GM12892 (cell line): ENCODE measurements around the gene TSPEAR.

Experiments used
- DNase-seq: peaks from one replicate; pipeline ENCODE4 v3.0.0; 2011; ENCODE audit not compliant: insufficient read length
- FAIRE-seq: peaks from 2 replicates; lab custom pipeline; 2011; peaks lifted over from hg19 to GRCh38; lab: Jason Lieb, UNC
- POLR2A ChIP-seq: IDR thresholded peaks from 2 replicates; pipeline ENCODE4 v1.6.1; 2011; ENCODE audit warnings: low read depth, low read length, control low read depth
- POLR2AphosphoS5 ChIP-seq: IDR thresholded peaks from 2 replicates; pipeline ENCODE4 v1.6.1; 2011; ENCODE audit warnings: low read depth, low read length, control low read depth
- TAF1 ChIP-seq: IDR thresholded peaks from 2 replicates; pipeline ENCODE4 v1.6.1; 2011; ENCODE audit warnings: low read depth, mild to moderate bottlenecking, control low read depth, low read length, borderline replicate concordance

The TSPEAR gene

GRCh38 chr21:44454058-44454457 lies 257.3 kb downstream of the TSPEAR start:
- no peak for DNase-seq
- FAIRE-seq: no peak
- TF ChIP-seq POLR2A (no peak), POLR2AphosphoS5 (no peak), TAF1 (no peak)

DNA sequence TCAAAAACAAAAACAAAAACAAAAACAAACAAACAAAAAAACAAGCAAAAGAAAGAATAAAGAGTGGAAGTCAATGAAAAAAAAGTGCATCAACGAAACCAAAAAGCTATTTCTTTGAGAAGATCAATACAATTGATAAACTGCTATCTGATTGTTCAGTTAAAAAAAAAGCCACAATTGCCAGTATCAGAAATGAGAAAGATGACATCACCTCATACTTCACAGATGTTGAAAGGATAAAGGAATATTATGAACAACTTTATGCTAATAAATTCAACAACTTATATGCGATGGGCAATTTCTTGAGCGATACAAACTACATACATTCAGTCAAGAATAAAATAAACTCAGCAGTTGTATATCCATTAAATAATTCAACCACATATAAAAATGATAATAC lies 258.3 kb downstream of the TSPEAR start:
- FAIRE-seq (no peak), DNase-seq (no peak)
- TF ChIP-seq POLR2AphosphoS5: no peak
- TF ChIP-seq TAF1: no peak
- TF ChIP-seq POLR2A: no peak

- TF ChIP-seq POLR2AphosphoS5 (no peak), TAF1 (no peak), POLR2A (no peak)
- DNase-seq (no peak), FAIRE-seq (no peak)
Measured at GRCh38 chr21:44450999-44451398, 260.4 kb downstream of the TSPEAR start.

DNA sequence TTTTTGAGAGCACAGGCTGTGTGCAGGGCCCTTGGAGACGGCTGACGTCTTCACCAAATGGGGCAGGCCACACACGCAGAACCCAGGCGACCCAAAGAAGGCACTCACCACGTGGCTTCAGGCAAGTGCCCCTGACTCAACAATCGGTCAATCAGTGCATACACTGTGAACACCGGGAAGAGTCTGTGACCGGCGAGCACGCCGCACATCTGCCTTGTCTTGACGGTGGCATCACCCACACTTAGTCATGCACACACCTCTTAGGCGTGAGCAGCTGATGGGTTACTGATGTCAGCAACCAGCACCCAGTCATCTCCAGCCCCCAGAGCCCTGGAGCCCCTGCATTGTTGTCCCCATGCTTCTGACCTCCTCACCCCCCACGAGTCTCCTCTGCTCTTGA lies 261.0 kb downstream of the TSPEAR start:
- DNase-seq (no peak), FAIRE-seq (no peak)
- no peak for TF ChIP-seq POLR2A
- TF ChIP-seq TAF1: no peak
- TF ChIP-seq POLR2AphosphoS5: no peak

GRCh38 chr21:44449473-44450363 lies 261.7 kb downstream of the TSPEAR start:
- DNase-seq: no peak
- TF ChIP-seq POLR2AphosphoS5: no peak
- TF ChIP-seq POLR2A: no peak
- TF ChIP-seq TAF1: no peak

GRCh38 chr21:44448651-44449131 lies 262.7 kb downstream of the TSPEAR start:
- FAIRE-seq (no peak), DNase-seq (no peak)
- TF ChIP-seq POLR2A (no peak), POLR2AphosphoS5 (no peak), TAF1 (no peak)

More at GRCh38 chr21:44449473-44450363, 261.7 kb downstream of the TSPEAR start:
- no peak for FAIRE-seq
